Stimulated activated CD8-positive, alpha-beta memory T cell treated with anti-CD3 and anti-CD28 coated beads, Interleukin-7, amount 100 ng/mL, for 24 hours (primary cell): Measurements from ENCODE around the gene KBTBD7.
A peak's percentile ranks its signal among the peaks of the same experiment; 100 is the strongest.

ENCODE experiments used
- DNase-seq: peaks from one replicate; pipeline ENCODE4 v3.0.0-alpha.2; 2020; ENCODE audit warnings: low read depth

KBTBD7 gene, protein sequence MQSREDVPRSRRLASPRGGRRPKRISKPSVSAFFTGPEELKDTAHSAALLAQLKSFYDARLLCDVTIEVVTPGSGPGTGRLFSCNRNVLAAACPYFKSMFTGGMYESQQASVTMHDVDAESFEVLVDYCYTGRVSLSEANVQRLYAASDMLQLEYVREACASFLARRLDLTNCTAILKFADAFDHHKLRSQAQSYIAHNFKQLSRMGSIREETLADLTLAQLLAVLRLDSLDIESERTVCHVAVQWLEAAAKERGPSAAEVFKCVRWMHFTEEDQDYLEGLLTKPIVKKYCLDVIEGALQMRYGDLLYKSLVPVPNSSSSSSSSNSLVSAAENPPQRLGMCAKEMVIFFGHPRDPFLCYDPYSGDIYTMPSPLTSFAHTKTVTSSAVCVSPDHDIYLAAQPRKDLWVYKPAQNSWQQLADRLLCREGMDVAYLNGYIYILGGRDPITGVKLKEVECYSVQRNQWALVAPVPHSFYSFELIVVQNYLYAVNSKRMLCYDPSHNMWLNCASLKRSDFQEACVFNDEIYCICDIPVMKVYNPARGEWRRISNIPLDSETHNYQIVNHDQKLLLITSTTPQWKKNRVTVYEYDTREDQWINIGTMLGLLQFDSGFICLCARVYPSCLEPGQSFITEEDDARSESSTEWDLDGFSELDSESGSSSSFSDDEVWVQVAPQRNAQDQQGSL

DNA sequence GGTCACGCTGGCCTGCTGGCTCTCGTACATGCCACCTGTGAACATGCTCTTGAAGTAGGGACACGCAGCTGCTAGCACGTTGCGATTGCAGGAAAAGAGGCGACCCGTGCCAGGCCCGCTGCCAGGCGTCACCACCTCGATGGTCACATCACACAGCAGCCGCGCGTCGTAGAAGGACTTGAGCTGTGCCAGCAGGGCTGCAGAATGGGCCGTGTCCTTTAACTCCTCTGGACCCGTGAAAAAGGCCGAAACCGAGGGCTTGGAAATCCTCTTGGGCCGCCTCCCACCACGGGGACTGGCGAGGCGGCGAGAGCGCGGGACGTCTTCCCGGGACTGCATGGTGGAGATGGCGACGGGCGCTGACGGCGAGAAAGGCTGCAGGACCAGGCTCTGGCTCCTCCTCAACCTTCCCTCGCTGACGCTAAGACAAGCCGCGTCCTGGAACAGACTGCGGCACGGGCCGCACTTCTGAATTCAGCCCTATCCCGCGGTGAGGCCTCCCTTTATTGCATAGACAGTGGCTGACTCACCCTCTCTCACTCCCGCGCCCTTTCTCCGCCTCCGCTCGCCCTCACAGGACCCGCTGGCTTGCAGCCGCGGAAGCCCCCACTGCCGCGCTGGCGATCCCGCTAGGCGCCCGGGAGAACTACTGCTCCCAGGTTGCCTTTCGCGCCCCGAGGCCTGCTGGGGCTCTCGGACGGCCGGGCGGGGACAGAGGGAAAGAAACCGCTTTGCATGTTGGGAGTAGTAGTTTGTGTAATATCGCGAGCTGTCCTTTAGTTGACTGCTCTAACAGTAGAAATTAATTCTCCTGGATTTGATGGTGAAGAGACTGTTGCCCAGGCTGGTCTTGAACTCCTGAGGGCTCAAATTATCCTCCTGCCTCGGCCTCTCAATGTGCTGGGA is at the start of gene KBTBD7:
TSS of gene KBTBD7 (minus strand) at position 651 of the 906 bp plus-strand sequence. CDS start at position 339, 312 bp downstream.
- DNase-seq = peak; percentile 85

DNA sequence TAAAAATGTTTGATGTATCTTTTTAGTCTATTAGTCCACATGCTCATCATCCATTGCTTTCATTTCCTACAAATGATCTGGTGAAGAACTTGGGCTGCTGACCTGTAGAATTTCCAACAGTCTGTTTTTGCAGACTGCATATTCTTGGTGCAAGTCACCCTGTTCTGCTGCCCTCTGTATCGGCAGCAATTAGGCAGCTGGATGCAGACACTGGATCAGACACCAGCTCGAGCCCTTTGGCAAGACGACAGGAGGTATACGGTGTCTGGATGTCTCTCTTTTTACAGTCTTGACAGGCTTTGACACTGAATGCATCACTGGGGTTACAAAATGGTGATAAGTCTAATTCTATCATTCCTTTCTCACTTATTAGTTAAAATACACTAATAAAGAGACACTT is 47.3 kb upstream of the KBTBD7 start:
- DNase-seq = no peak

DNA sequence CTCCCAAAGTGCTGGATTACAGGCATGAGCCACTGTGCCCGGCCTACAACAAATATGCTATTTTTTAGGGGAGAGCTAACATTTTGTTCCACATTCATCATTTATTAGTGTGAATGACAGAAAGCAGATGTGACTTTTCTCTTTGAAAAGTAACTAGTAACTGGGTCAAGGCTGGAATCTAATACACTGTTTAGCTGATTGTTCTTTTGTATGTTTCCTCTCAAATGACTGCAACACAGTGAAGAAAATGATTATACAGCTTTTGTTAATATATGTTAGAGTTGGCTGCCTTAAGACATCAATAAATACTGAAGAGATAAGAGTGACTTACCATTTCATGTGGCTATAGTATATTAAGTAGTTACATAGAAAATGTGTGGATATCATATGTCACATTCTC is 42.0 kb upstream of the KBTBD7 start:
- DNase-seq = no peak

DNA sequence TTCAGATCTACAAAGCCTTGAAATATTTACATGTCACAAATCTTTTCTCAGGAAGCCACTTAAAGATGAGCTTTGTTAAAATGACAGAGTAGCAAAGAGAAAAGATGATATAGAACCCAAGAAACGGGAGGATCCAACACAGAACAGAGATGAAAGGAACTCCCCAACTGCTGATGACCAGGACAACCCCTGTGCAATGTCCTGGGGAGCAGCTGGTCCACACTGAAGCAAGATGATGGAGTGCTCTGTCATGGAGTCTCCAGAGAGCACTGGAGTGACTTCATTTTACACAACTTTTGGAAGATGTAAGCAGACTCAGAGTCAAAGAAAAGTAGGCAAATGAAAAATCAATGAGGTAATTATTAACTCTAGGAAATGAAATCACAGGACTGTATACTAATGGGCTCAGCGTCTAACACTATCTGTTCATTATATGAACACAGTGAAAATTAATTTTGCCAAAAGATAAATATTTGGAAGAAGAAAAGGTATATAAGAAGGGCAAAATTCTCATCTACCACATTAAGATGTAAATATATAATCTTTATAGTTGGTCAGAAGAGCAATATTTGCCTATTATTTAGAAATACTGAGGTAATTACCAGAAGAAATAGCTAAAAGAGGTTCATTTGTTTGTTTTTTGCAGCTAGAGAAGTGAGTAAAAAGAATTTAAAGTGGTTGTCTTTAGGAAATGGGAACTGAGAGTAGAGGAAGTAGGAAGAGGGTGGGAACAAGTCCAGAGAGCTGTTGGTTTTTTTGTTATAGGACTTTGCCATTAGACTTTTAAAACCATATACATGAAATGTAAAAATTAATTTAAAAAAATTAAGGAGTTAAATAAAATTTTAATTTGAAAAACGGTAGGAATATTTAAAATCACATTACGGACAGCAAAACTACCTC is 38.5 kb upstream of the KBTBD7 start:
- DNase-seq = no peak

DNA sequence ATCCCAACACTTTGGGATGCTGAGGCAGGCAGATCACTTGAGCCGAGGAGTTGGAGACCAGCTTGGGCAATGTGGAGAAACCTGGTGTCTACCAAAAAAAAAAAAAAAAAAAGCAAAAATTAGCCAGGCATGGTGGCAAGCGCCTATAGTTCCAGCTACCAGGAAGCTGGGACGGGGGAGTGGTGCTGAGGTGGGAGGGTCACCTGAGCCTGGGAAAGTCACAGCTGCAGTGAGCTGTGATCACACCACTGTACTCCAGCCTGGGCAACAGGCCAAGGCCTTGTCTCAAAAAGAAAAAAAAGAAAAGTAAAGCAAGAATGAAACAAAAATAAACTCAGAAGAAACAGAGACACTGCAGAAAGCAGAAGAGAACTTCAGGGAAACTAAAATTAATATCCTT is 37.4 kb upstream of the KBTBD7 start:
- DNase-seq = no peak

DNA sequence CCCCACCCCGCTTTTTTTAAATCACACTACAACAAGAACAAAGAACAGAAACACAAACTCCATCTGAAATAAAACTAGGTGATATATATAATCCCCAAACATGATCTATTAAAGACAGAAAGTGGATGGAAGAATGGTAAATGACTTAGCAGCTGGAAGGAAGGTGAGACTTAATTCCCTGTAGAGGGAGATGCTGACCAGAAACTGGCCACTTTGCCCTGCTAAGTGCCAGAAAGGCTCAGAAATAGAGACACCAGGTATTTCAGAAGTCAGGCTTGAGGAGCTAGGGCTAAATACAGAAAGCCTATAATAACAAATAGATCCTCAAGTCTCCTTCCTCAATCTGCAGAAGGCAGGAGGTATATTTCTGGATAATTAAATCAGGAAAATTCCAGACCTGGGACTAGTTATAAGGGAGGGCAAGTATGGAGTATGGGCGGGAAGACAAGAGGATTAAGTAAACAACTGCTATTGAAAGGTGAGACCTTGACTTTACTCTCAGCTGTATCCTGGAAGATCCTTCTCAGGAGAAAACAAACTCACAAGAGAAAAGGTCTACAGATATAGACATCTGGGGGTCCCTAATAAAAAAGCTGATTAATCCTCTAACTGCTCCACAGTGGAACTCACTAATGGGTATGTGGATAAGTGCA is 36.8 kb upstream of the KBTBD7 start:
- DNase-seq = no peak

DNA sequence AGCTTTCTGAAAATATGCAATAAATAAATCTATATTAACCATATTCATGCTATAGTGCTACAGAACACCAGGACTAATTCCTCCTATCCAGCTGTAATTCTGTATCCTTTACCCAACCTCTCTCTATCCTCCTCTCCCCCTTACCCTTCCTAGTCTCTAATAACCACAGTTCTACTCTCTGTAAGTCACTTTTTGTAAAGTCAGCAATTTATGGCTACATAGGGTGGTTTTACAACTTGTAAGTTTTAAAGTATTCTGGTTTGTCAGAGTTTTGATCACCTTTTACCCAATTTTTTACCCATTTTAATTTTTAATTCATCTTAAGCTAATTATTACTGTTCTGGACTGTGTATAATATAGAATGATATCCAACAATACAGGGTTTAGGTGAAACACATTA is 35.0 kb upstream of the KBTBD7 start:
- DNase-seq = no peak

DNA sequence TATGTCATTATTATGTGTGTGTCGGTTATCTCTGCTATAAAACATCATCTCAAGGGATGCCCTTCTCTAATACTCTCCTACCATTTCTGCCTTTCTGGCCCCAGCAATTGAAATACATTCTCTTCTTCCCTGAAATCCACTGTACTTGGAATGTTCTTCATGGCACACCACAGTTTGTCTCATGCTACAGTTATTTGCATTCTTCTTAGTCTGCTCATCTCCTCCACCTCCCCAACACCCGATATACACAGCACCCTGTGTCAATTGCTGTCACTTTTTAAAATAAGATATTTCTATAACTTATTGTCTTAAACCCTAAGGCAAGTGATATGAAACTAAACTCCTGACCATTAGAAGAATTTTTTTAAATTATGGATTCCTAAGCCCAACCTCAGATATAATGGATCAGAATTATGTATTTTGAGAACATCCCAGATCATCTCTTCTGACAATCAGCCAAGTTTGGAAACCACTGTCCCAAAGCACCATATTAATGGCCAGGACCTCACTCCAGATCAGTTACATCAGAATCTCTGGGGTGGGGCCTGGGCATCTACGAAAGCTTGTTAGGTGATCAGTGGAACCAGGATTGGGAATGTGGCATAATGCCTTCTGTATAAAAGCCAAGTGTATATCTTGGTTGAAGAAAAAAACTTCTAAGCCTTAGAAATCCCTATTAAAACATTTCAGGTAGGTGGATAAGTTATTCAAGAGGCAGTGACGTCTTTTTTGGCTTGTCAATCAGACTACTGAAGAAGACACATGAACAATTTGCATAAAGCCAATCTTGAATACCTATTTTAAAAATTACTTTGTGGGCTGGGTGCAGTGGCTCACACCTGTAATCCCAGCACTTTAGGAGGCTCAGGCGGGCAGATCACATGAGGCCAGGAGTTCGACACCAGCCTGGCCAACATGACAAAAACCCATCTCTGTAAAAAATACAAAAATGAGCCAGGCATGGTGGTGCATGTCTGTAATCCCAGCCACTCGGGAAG is 30.0 kb upstream of the KBTBD7 start:
- no peak for DNase-seq

DNA sequence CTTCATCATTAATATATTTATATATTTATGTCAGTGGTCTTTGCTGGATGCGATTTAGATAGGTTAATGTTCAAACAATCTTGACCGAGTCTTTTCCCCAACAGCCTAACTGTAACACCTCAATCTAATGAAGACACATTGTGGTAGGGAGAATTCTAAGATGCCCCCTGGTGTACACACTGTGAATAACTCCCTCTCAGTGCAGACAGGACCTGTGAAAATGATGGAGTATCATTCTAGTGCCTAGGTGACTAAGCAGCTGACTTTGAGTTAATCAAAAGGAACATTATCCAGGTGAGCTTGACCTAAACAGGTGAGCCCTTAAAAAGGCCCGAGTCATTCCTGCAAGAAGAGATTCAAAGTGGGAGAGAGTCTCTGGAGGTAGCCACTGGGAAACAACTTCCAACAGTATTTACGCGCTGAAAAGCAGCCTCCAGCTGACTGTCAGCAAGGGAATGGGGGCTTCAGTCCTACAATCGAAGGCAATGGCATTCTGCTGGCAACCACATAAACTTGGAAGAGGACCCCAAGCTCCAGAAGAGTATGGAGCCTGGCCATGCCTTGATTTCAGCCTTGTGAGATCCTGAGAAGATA is 28.0 kb upstream of the KBTBD7 start:
- no peak for DNase-seq

DNA sequence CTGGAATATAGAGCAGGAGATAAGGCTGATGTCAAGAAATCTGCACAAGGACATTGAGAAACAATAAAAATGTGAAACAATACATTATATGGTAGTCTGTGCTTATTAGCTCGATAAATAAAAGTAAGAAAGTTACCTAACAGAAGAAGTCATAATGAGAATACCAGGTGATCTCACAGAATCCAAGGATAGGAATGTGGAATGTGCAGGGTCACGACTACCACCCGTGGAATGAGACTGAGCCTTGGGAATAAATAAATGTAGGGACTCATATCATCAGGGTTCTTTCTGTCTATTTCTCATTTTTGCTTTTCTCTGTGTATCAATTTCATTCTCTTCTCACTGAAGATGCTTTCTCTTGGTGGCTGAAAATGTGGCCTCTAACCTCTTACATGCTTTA is 26.0 kb upstream of the KBTBD7 start:
- DNase-seq = no peak

DNA sequence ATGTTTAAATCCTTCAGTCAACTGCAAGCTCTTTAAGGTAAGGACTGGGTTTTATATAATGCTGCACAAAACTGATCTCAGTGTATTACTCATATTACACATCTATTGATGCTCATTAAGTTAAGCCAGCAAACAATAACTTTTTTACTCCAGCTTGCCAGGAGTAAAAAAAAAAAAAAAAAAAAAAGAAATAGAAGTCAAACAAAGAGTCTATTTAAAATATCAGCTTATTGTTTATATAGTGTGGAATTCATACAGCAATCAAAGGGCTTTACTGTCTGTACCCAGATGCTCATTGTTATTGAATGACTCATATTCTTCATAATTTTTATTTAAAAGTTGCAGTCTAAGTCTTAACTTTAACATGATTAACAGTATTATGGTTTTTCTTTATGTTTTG is 21.8 kb upstream of the KBTBD7 start:
- no peak for DNase-seq

DNA sequence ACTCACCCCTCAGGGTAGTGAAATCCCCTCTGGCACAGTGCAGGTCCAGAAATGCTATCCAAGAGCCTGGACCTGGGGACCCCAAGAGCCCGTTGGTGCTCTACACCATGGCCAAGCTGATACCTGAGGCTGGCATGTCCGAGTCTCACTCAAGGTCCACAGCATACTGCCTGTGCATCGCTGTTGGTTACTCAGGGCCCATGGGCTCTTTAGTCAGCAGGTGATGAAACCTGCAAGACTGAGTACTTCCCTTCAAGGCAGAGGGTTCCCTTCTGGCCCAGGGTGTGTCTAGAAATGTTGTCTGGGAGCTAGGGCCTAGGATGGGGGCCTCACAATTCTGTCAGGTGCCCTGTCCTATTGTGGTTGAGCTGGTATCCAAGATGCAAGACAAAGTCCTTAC is 19.6 kb upstream of the KBTBD7 start:
- DNase-seq = no peak

DNA sequence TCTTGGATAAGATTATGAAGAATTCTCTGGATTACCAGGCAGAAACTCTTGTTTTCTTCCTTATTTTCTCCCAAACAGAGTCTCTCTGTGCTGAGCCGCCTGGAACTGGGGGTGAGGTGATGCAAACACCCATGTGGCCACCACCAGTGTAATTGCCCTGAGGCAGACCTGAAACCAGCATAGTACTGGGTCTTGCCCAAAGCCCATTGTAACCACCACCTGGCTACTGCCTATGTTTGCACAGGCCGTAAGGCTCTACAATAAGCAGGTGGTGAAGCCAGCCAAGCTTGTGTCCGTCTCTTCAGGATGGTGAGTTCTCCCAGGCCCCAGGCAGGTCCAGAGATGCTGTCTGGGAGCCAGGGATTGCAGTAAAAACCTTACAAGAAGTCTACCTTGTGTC is 18.9 kb upstream of the KBTBD7 start:
- no peak for DNase-seq

DNA sequence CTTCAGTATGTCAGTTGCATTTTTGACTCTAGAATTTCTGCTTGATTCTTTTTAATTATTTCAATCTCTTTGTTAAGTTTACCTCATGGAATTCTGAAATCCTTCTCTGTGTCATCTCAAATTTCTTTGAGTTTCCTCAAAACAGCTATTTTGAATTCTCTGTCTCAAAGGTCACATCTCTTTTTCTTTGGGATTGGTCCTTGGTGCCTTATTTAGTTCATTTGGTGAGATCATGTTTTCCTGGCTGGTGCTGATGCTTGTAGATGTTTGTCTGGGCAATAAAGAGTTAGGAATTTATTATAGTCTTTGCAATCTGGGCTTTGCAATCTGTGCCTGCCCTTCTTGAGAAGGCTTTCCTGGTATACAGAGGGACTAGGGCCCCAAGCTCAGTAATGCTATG is 18.5 kb upstream of the KBTBD7 start:
- DNase-seq = no peak

DNA sequence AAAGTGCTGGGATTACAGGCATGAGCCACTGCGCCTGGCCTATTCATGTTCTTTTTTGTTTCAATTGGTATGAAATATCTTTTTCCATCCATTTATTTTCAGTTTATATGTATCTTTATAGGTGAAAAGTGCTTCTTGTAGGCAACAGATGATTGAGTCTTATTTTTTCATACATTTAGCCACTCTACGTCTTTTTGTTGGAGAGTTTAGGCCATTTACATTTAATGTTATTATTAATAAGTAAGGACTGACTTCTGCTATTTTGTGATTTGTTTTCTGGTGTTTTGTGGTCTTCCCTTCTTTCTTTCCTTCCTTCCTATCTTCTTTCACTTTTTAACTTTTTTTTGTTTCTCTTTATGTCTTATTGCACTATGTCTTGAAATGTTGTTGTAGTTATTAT is 16.7 kb upstream of the KBTBD7 start:
- no peak for DNase-seq

DNA sequence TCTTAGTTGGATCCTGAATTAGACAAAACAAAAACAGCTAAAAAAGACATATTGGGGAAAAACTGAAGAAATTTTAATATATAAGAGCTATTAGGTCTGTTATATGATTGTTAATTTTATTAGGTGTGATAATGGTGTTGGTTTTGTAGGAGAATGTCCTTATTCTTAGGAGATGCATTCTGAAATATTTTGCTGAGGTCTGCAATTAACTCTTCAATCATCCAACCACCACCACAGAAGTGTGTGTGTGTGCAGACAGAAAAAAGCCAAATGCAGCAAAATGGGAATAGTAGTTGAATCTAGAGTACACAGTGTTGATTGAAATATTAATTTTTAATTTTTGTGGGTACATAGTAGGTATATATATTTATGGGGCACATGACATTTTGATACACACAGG is 12.1 kb upstream of the KBTBD7 start:
- no peak for DNase-seq

DNA sequence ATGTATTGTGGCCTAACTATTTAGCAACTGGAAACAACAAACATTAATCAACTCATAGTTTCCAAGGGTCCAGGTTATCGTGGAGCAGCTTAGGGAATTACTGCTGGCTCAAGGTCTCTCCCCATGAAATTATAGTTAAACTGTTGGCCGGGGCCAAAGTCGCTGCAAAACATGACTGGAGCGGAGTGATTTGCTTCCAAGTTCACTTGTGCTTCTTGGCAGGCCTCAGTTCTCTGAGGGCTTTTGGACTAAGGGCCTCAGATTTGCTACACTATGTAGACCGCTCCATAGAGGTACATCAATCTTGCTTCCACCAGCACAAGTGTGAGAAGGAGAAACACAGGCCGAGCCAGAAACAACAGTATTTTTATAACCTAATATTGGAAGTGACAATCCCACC is 9.4 kb upstream of the KBTBD7 start:
- no peak for DNase-seq

DNA sequence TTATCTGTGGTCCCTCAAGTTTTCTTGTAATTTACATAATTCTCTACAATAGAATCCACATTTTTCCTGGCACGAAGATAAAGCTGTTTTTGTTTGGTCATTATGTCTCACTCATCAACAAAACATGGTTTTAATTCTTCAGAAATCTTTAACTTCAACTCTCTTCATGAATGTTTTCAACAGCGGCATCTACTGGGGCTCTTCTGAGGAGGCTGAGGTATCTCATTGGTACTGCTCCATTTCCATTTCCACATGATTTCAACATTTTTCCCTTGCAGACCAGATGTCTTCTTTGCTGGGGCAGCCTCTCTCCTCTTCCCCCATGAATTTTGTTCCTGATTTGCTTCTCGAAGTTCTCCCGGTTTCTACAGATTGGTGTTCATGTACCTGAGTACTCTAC is 5.8 kb upstream of the KBTBD7 start:
- DNase-seq = no peak

DNA sequence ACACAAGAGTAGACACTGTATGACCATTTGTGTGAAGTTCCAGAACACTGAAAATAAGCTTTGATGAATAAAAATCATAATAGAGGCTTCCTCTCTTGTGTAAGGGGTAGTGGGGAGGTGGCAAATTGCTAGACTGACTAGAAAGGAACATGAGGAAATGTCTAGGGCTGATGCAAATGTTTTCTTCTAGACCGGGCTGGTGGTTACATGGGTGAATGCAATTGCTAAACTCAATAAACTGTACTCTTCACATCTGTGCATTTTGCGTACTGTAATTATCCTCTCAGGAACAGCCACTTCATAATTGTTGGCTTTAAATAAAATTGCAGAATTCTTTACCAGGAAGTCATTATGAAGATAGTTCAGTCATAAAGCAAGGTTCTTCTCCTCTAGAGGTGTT is 5.2 kb upstream of the KBTBD7 start:
- DNase-seq = no peak
